22Rv1 (cell line): ENCODE results near the gene FTL.

Source experiments
- ZFX ChIP-seq: fragments of 450-650 bp; IDR thresholded peaks from 2 replicates; pipeline ENCODE4 v1.6.1; 2017; ENCODE audit warnings: antibody characterized with exemption, borderline replicate concordance
- TF ChIP-seq, protein P1 (sequence below): fragments of 450-650 bp; IDR thresholded peaks from 2 replicates; pipeline ENCODE4 v1.5.1; 2017; ENCODE audit warnings: mild to moderate bottlenecking

DNA sequence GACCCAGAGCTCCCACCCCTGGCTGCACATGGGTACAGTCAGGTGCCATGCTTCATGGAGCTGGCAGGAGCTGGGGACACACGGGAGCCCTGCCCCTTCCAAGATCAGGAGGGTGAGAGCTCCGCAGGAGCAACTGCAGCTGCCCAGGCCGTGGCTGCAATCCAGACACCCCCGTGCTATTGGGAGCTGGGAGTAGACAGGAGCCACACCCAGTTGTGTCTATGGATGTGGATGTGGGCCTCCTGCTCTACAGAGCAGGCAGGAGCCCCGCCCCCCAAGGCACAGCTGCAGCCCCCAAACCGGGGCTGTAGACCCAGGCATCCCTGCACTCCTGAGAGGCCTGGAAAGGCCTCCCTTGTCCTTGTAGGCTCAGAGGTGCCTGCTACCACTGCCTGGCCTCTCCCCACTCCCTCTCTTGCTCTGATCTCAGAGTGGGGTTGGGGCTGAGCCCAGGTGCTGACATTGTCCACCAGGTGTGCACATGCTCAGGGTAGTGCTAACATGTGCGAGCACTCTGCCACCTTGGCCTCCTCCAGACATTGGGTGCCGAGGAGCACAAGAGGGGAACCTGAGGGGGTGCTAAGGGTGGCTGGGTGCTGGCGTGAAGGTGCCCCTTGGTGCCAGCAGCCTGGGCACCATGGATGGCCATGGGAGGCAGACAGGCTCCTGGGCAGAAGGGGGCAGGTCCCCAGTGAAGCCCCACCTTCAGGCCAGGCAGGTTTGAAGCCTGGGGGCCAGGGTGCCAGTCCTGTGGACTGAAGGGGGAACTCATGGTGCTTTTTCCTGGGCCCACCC, 18.4 kb upstream of the FTL start:
- TF ChIP-seq, protein P1, sequence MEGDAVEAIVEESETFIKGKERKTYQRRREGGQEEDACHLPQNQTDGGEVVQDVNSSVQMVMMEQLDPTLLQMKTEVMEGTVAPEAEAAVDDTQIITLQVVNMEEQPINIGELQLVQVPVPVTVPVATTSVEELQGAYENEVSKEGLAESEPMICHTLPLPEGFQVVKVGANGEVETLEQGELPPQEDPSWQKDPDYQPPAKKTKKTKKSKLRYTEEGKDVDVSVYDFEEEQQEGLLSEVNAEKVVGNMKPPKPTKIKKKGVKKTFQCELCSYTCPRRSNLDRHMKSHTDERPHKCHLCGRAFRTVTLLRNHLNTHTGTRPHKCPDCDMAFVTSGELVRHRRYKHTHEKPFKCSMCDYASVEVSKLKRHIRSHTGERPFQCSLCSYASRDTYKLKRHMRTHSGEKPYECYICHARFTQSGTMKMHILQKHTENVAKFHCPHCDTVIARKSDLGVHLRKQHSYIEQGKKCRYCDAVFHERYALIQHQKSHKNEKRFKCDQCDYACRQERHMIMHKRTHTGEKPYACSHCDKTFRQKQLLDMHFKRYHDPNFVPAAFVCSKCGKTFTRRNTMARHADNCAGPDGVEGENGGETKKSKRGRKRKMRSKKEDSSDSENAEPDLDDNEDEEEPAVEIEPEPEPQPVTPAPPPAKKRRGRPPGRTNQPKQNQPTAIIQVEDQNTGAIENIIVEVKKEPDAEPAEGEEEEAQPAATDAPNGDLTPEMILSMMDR: no peak
- no peak for TF ChIP-seq ZFX
